Right atrium auricular region (tissue), 2 donors: ENCODE data around the gene GP1BB. TPM values are rescaled to one million over a fixed set of nuclear protein-coding genes. Genes with fewer than 3 reads are reported as not detected.

Source experiments
- DNase-seq: peaks from one replicate; pipeline ENCODE4 v3.0.0-alpha.2; 2019; ENCODE audit warnings: low spot score
- H3K27ac ChIP-seq, 2 donors: fragments of 200-600 bp; sonication (generic); 1 replicate in 1 of 2; 2 replicates in 1 of 2; pipeline ENCODE4 v1.5.1; 2016 to 2019
- H3K27me3 ChIP-seq, 2 donors: fragments of 200-600 bp; sonication (generic); one replicate each; pipeline versions ENCODE4 v1.5.1 to v1.6.0; 2017 to 2019
- H3K36me3 ChIP-seq: fragments of 200-600 bp; sonication (generic); one replicate; pipeline ENCODE4 v1.5.1; 2016
- H3K4me1 ChIP-seq, 2 donors: fragments of 200-600 bp; sonication (generic); one replicate each; pipeline versions ENCODE4 v1.5.1 to v1.6.0; 2017 to 2019
- H3K4me3 ChIP-seq, 2 donors: fragments of 200-600 bp; sonication (generic); 1 replicate in 1 of 2; 2 replicates in 1 of 2; pipeline ENCODE4 v1.5.1; 2017 to 2019; ENCODE audit warnings: mild to moderate bottlenecking in 1 of 2, moderate library complexity in 1 of 2
- H3K9me3 ChIP-seq, 2 donors: fragments of 200-600 bp; sonication (generic); one replicate each; pipeline ENCODE4 v1.5.1; 2019
- CTCF ChIP-seq, 2 donors: fragments of 200-600 bp; sonication (generic); IDR thresholded peaks; one replicate each; pipeline ENCODE4 v1.5.1; 2019; ENCODE audit warnings: antibody characterized with exemption in 2 of 2
- total RNA-seq, 2 donors: library from RNA; depleted of rRNA; stranded (reverse); fragments of >200 nt; gene quantifications; one replicate each; pipeline ENCODE4 v1.1.0, GENCODE V29; 2016

The GP1BB gene
- total RNA-seq, 2 donors from 2014 or later, result 25.8 to 34.7 TPM

- H3K9me3 ChIP-seq, result no peaks in the 10 kb centered on the region
- H3K4me1 ChIP-seq, result peaks cover 0 to 9% of the 10 kb centered on the region in 2 donors
- H3K36me3 ChIP-seq, result no peaks in the 10 kb centered on the region
- no peak for DNase-seq
- no peak overlapping the region for H3K4me3 ChIP-seq
- no peaks in the 10 kb centered on the region for H3K27me3 ChIP-seq
- no peak overlapping the region for H3K27ac ChIP-seq
- no peak for TF ChIP-seq CTCF (IDR thresholded peaks at IDR 0.05)
Observed at GRCh38 chr22:19734837-19735382, 11.6 kb downstream of the GP1BB start.

- Histone ChIP-seq H3K4me1 (peaks cover 0 to 3% of the 10 kb centered on the region in 2 donors), H3K4me3 (no peak overlapping the region), H3K27ac (no peak overlapping the region), H3K36me3 (no peaks in the 10 kb centered on the region), H3K27me3 (no peaks in the 10 kb centered on the region), H3K9me3 (no peaks in the 10 kb centered on the region)
- no peak for DNase-seq
- TF ChIP-seq CTCF (IDR thresholded peaks at IDR 0.05), result no peak
Observed at GRCh38 chr22:19735665-19736510, 12.5 kb downstream of the GP1BB start.

DNA sequence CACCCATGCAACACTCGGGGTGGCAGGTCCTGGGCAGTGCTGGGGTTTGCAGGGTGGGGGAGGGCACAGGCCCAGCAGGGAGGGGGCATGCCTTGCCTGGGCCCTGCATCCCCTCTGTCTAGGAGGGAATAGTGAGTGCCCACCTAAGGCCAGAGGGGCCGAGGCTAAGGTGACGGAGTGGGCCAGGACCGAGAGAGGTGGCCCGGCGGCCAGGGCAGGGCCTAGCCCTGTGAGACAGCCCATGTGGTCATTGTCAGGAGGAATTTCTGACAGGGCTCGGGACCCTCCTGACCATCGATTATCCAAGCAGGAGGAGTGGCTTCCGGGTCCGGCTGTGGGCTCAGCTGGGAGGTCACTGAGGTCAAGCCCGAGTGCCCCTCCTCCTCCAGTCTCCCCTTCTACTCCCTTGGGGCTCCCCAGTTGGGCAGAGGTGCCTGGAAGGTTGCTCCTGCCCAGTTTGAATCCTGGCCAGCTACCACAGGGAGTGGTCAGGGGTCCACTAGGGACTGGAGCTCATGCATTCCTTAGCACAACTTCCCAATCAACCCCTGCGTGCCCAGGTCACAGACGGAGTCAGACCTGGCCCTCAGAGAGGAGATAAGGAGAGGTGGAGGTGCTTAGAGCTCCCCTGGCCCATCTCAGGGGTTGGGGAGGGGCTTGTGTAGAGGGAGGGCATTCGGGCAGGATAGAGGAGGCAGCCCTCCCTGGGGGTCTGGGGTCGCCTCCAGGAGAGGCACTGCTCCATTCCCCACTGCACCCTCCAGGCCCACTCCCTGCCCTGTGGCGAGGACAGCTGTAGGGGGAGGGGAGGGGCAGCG lies 14.7 kb downstream of the GP1BB start:
- DNase-seq, result no peak
- Histone ChIP-seq H3K27ac (no peak overlapping the region), H3K4me1 (no peaks in the 10 kb centered on the region), H3K27me3 (no peaks in the 10 kb centered on the region), H3K36me3 (no peaks in the 10 kb centered on the region), H3K9me3 (no peaks in the 10 kb centered on the region), H3K4me3 (no peak overlapping the region)
- TF ChIP-seq CTCF (IDR thresholded peaks at IDR 0.05), result no peak

DNA sequence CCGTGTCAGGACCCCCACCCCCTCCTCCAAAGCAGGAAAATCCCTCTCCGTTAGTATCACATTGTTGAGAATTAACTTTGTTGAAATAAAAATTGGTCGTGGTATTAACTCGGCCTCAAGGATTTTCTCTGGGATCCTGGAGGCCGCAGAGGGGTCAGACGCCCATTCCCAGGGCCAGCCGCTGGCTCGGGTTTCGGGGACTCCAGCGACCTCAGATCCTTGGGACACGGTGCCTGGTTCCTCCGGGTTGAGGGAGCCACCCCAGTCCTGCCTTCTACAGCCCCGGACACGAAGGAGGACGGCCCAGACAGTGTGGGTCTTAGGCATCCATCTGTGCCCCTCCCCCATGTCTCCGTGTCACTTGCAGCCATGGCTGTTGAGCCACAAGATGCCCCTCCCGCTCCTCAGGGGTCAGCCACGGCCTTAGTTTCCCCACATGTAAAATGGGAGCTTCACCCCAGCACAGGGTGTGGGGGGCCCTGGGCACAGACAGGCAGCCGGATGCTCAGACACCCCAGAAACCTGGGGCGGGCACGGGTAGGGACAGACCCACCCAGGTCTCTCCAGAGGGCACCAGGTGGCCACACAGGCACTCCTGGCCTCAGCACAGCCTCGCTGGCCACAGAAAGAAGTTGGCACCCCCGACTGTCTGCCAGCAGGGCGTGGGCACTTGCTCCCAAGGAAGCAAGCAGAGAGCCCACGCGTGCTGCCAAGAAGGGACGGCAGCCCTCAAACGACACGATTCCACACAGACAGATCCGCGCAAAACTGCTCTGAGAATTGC lies 15.5 kb downstream of the GP1BB start:
- Histone ChIP-seq H3K4me3 (no peak overlapping the region), H3K27me3 (no peaks in the 10 kb centered on the region), H3K9me3 (no peaks in the 10 kb centered on the region), H3K4me1 (peaks cover 0 to 1% of the 10 kb centered on the region in 2 donors), H3K36me3 (no peaks in the 10 kb centered on the region), H3K27ac (no peak overlapping the region)
- TF ChIP-seq CTCF (IDR thresholded peaks at IDR 0.05), result no peak
- no peak for DNase-seq

DNA sequence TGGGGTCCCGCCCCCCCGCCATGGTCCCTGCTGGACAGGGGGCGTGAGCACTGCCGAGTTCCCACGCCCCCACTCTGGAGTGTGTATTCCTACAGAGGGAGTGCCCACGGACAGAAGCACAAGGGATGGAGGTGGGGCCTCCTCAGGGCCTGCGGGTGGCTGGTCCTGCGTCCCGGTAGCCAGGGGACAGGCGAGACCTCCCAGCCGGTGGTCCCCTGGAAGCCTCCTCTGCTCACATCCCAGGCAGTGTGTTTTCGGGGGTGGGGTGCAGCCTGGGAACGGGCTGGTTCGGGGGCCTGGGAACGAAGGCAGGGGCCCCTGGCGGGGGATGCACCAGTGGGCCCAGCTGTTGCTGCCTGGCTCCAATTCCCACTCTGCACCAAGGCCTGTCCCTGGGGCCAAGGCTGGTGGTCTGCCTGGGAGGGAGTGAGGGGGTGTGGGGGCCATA lies 16.1 kb downstream of the GP1BB start:
- Histone ChIP-seq H3K36me3 (no peaks in the 10 kb centered on the region), H3K27me3 (no peaks in the 10 kb centered on the region), H3K27ac (no peak overlapping the region), H3K4me1 (peaks cover 0 to 8% of the 10 kb centered on the region in 2 donors), H3K4me3 (no peak overlapping the region), H3K9me3 (no peaks in the 10 kb centered on the region)
- TF ChIP-seq CTCF (IDR thresholded peaks at IDR 0.05), result no peak
- no peak for DNase-seq
